Activated CD8-positive, alpha-beta memory T cell treated with anti-CD3 and anti-CD28 coated beads, Interleukin-2, amount 50 U/mL, for 48 hours (primary cell): ENCODE results near the gene HTD2.

ENCODE experiments used
- DNase-seq: peaks from one replicate; pipeline ENCODE4 v3.0.0-alpha.2; 2020

The HTD2 gene

DNA sequence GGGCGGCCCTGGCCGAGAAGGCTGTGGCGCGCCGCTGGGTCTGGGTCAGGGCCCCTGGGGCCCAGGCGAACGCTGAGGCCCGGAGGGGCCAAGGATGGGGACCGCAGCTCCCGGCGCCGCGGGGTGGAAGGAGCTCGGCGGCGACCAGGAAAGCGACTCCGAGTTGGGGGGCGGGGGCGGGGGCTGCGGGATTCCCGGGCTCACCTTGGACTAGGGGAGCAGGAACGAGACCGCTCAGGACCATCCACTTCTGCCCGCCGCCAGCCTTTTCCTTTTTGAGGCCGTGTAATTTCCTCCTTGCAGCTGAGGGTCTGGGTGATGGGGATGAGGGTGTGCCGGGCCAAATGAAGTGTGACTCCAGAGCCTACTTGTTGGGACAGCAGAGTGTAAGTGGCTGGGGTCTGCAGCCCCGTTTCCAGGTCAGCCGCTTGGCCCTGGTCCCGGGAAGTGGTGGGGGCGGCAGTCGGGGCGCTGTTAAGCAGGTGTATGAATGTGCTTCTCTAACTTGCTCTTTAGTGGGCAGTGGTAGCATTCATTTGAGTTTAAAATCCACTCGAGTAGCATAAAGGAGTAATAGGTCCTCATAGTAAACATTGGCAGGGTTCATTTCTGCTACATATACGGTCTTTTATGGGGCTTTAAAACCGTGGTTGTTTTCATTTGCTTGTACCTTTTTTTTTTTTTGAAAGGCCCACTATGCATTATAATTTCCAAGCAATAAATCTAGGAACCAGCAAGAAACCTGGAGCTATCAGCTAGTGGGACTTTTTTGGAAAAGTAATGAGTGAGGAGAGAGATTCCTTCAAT is 27.1 kb downstream of the HTD2 start:
- peak; percentile 65 for DNase-seq

DNA sequence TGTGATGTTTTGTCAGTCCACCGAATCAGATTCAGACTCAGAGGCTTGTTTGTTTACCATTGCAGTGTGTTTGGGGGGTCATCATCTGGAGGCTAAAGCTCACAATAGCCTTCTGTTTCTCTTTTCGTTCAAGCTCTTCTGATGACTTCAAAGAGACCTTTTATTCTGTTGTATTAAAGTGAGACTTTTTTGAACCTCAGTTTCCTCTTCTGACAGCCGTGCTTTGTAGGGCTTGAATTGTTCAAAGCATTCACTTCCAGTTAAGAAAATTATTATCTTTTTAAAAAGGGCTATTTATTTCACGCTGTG is 27.6 kb downstream of the HTD2 start:
- DNase-seq = no peak

DNA sequence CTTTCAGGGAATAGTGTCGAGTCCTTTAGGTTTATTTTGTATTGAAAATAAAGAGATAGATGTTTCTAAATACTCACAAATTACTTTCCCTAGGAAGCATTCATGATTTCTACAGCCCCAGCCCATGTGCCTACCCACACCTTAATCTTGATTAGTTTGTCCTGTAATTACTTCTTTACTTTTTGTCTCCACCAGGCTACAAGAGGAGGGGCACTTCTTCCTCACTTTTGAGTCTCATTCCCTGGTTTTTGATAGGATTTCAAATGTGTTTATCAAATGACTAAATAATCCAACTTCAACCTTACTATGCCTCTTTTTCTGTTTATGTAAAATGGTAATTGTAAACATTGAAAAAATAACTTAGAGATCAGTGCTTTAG is 28.2 kb downstream of the HTD2 start:
- no peak for DNase-seq

DNA sequence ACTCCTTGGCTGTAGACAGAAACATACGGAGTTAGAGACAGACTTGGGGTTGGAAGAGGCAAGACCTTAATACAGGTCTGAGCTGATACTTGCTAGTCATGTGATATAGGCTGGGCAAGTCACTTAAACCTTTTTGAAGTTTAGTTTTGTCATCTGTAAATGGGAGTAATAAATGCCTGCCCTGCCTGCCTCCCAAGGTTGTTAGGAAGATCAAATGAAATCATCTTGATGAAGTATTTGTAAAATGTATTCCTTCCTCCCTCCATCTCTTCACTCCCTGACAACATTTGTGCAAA is 29.3 kb downstream of the HTD2 start:
- no peak for DNase-seq

DNA sequence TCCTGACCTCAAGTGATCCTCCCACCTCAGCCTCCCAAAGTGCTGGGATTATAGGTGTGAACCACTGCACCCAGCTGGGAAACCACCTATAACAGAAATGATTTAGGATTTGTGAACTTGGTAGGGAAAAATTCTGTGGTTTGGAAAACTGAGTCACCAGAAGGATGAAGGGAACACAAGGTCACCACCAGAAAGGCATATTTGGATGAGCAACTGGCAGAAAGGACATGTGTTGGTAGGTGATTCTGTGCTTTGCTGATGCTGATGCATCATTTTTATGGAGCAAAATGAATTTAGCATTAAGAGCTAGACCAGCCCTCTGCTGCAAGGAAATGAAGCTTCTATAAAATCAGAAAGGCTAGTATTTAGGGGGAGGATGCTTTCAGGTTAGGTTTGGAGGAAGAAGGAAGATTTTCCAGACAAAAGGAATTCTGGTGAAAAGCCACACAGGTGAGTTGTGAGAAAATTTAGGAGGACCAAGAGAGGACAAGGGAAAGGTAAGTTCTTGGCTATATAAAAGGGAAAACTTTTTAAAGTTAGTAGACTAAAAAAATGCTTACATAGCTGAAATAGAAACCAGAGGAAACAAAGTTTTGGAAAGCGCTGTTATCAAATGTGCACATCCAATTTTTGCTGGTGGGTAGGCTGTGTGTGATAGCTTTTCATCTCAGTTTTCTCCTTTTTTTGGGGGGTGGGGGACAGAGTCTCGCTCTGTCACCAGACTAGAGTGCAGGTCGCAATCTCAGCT is 30.0 kb downstream of the HTD2 start:
- DNase-seq = no peak

DNA sequence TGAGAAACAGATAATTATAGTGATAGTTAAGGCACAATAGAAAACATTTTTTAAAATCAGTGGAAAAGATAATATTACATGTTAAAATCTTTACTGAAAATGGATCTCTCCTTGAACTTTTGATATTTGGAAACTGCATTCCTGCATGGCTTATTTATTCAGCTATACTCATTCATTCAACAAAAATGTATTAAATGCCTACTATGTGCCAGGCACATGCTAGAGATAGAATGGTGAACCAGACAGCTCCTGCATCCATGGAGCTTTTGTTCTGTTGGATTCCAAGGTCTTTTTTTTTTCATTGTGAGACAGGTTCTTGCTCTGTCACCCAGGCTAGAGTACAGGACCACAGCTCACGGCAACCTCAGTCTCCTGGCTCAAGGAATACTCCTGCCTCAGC is 30.9 kb downstream of the HTD2 start:
- DNase-seq = no peak

DNA sequence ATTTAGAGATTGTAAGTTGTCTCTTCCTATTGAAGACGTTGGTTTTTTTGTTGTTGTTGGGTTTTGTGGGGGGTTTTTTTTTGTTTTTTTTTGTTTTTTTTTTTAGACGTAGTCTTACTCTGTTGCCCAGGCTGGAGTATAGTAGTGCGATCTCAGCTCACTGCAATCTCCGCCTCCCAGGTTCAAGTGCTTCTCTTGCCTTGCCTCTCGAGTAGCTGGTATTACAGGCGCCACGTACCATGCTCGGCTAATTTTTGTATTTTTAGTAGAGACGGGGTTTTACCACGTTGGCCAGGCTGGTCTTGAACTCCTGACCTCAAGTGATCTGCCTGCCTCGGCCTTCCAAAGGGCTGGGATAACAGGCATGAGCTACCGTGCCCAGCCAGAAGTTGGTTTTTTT is 32.8 kb downstream of the HTD2 start:
- DNase-seq = peak; percentile 7

DNA sequence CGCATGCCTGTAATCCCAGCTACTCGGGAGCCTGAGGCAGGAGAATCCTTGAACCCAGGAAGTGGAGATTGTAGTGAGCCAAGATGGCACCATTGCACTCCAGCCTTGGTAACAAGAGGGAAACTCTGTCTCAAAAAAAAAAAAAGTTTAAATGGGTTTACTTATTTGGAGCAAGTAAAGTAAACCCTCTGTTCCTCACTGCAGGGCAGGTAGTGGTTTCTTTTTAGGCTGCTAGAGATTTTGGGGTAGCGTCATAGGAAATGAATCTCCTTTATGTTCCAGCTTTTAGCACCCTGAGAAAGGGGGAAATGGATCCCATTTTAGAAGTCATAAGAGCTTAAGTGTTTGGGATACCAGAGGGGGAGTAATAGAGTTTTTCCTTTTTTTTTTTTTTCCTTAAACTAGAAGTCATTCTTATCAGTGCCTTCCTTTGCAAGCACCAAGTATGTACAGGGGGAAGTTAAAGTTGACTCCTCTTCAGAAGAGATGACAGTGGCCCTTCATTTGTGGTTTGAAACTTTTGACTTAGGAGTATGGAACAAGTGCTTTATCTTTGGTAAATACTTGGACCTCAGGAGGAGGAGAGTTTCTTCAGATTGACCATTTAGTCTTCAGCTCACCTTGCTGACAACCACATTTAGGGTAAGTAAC is 34.4 kb downstream of the HTD2 start:
- no peak for DNase-seq

DNA sequence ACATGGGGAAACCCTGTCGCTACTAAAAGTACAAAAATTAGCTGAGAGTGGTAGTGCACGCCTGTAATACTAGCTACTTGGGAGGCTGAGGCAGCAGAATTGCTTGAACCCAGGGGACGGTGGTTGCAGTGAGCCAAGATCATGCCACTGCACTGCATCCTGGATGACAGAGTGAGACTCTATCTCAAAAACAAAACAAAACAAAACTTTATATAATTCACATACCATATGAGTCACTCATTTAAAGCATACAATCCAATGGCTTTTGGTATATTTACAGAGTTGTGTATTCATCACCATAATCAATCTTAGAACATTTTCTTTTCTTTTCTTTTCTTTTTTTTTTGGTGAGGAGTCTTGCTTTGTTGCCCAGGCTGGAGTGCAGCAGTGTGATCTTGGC is 35.1 kb downstream of the HTD2 start:
- DNase-seq = peak; percentile 25

DNA sequence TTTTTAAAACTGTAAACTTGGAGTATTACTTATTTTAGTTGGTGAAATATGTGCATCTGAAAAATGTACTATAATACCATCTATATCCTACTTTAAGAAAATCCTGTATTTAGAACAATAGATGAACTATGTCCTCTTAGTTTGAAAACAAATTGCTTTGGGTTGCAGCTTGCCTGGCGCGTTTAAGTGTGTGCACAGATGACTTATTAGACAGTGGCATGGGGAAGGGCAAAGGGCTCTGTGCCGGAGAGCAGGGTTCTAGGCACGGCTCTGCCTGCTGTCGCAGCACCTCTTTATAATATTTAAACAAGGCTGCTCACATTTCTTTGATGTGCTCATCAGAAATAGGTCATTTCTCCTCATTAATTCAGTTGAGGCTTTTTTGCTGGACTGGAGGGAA is 36.4 kb downstream of the HTD2 start:
- DNase-seq = peak; percentile 29

DNA sequence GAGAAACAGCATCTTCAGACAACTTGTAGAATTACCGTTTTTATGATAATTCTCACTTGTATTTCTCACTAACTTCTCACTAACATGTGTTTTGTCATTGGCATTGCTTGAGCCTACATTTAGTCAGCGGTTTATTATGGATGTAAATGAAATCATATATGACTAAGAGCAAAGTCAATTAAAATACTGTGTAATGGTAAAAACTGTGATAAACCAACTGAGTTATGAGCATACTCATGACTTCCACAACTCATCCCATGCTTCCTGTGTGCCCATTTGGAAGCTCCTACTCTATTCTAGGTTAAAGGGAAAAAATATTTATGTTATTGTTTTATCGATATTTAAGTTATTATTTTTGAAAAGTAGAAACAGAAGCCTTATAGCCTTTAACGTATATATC is 39.1 kb downstream of the HTD2 start:
- DNase-seq = peak; percentile 0

DNA sequence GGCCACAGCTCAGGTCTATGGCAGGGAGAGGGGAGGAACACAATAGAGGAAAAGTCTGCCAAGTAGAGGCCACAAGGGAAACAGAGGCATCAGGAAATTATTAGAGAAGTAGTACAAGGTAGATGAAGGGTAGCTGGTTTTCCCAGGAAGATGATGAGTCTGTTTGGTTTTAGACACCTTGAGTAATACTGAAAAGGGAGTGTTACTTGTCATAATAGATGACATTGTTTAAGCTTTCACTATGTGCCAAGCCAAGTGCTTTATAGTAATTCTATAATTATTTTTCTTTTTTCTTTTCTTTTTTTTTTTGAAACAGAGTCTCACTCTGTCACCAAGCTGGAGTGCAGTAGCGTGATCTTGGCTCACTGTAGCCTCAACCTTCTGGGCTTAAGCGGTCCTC is 40.0 kb downstream of the HTD2 start:
- DNase-seq = peak; percentile 50

DNA sequence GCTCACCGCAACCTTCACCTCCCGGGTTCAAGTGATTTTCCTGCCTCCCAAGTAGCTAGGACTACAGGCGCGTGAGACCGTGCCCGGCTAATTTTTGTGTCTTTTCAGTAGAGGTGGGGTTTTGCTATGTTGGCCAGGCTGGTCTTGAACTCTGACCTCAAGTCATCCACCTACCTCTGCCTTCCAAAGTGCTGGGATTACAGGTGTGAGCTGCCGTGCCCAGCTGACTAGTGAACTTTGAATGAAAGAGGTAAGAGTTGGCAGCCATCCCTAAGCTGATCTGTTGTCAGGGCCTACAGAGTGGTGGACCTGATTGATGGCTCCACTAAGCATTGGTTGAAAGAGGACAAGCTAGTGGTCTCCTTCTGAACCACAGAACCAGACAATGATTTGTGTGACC is 41.7 kb downstream of the HTD2 start:
- peak; percentile 15 for DNase-seq

DNA sequence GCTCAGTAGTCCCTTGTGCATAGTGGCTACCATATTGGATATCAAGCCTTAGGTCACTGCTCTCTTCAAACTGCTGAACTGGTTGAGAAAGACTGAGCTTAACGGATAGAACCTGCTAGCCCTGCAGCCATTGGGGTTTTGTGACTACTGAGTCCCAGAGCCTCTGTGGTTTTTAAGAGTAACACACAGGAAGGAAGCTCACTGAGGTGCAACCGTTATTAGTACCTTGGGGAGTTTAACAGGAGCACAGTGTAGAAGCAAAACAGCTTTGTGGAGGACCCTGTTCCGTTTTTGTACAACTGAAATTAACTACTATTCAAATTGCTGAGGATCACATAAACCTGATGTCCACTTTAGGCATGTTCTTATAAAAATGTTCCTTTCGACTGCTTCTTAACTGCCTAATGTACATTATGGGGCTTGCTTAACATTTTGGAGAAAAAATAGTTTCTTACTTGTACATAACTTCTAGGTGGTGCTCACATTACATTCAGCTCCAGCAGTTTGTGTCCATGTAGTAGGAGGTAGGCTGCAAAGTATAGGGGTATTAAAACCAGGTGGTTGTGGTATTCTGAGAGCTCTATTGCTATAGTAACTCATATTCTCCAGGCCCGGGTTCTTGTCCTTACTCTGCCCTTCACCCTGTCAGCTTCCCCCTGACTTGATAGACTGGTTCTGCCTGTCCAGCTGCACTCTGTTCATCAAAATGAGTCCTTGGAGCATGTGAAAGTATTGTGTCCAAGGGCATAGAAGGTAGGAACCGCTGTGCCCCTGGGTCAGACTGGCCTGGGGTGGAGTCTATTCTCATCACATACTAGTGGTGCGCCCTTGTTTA is 43.7 kb downstream of the HTD2 start:
- peak; percentile 48 for DNase-seq

DNA sequence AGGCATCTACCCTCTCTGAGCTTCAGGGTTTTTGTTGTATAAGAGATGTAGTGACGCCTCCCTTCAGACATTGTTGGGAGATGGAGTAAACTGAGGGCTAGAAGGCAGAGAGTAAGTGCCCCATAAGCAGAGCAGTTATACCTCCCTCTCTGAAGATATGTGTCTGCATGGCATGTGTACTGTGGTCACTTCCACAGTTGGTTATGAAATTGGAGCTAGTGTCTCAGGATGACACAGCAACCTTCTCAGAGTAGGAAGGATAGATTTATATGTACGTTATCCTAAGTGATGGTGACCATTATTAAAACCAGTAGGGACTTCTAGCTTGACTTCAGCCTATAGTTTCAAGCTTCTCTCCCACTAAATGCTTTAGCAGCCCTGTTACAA is 44.3 kb downstream of the HTD2 start:
- DNase-seq = no peak

DNA sequence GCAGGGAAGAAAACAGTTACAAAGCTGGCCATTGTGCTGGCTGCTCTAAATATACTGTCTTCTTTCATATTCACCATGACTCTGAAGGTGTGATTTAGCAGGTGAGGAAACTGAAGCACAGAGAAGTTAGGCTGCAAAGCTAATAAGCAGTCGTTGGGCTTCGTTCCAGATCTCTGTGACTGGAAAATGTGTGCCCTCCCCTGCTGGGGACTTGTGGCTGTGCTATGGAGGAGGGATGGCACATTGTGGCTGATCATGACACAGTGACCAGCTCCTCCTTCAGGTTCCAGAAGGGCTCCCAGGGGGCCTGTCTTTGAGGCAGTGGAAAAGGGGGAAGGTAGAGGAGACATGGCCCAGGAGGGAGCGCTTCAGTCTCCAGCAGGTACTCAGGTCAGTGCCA is 45.6 kb downstream of the HTD2 start:
- peak; percentile 49 for DNase-seq

DNA sequence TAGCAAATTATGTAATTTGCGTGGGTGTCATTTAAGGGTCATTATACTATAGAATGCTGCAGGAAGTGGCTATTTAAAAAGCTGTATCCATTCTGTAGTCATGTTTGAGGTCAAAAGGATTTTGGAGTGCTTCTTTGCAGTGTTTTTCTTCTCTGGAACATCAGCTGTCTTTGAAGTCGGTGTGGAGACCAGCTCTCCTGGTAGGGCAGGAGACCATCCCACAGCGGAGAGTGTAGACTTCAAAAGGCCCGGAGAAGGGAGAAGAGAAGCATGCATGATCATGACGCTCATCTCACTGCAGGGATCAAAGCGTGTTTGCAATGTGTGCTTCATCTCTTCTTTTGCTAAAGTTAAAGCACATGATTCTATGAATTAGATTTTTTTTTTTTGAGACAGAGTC is 46.3 kb downstream of the HTD2 start:
- peak; percentile 8 for DNase-seq

DNA sequence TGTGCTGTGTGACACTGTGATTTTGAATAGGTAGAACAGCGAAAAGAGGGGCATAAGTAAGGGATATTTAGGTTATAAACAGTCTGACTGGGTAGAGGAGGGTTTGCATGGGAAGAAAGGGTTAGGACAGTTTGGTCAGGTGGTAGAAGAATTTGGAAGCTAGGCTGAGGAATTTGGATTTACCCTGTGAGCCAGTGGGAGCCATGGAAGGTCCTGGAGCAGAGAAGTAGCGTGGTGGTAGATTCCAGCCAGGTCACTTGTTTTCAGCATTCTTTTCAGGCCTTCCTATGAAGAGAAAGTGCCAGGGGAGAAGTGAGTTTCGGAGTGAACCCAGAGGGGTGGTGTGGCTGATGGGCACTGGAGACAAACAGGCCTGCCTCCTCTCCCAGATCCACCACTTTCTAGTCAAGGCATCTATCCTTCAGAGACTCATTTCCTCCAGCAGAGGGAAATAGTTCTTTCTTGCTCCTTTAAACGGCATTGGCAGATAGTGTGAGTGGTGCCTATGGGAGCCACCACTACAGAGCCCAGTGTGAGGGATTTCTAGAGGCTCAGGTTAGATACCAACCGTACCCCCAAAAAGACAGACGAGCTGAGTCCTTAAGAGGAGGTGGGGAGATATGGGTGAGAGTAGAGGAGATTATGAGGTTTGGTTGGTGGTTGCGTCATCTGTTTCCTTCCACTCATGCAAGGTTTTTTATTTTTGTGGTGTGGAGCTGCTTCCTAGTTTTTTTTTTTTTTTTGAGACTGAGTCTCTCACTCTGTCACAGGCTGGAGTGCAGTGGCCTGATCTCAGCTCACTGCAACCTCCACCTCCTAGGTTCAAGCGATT is 47.6 kb downstream of the HTD2 start:
- peak; percentile 51 for DNase-seq

DNA sequence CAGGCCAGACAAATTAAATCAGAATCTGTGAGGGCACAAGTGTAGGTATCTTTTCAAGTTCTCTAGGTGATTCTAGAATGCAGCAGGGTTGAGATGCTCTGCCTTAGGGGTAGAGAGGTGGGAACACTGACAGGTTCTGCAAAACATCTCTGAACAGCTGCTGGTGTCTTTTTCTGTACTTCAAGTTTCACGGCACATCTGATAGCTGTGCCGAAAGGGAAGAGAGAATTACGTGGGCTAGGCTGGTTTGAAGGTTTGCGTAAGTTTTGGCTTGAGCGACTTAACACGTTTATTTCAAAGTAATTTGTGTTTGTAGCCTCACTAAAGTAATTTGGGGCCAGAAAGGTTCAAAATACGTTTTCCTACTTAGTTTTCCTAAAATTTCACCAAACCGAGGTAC is 48.9 kb downstream of the HTD2 start:
- DNase-seq = peak; percentile 22

DNA sequence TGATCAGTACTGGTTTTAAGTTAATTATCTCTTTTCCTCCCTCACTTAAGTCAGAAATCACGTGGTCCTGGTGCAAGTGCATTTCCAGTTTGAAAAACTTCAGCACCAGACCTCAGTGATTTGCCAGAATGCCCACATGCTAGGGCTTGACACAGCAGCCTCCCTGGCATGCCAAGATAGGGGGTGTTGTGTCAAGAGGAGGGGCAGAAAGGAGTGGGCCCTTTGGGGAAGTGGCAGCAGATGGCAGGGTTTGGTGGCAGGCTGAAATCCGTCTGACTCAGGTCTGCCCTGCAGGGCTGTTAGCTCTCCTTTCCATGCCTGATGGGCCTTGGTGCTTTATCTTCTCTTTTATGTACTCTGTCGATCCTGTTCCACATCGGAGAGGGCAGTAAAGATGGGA is 49.7 kb downstream of the HTD2 start:
- peak; percentile 44 for DNase-seq

DNA sequence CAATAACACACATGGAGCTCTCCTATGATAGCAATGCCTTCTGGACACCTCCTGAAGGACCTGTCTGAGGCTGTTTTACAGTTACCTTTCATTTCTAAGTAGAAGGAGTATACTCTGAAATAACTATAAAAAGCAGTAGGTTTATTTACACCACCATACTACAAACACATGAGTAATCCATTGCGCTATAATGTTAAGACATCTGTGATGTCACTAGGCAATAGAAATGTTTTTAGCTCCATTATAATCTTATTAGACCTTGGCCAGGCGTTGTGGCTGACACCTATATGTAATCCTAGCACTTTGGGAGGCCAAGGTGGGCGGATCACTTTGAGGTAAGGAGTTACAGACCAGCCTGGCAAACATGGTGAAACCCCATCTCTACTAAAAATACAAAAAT is 51.1 kb downstream of the HTD2 start:
- DNase-seq = no peak

DNA sequence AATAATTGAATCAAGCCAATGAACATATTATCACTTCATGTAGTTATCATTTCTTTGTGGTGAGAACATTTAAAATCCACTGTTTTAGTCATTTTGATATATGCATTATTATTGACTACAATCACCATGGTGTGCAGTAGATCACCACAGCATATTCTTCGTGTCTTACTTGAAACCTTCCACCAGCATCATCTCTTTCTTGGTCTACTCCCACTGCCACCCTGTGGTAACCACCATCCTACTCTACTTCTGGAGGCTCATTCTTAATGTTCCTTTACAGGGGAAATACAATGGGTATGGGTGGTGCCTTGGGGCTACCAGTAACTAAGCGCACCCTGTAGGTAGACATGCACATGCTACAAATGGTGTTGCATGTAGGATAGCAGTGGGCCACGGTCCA is 51.8 kb downstream of the HTD2 start:
- peak; percentile 60 for DNase-seq

DNA sequence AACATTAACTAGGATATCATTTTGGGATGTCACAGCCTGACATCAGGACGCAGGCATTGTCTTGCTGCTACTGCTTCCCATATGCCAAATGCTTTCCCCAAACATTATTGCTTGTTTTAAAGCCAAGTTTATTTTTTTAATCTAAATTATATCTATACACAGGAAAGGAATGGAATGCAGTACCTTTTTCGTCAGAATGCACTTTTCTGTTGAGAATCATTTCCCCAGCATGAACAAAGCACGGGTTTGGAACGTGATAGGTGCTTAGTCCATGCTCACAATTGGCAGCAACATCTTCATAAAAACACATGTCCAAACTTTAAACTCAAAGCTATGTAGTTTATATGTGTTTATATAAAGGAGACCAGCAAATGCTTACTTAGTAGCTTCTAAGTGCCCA is 52.5 kb downstream of the HTD2 start:
- DNase-seq = no peak
